Thyroid gland (tissue), 4 donors: ENCODE measurements around the gene PLEKHG4. TPM values are rescaled to one million over a fixed set of nuclear protein-coding genes. Genes with fewer than 3 reads are reported as not detected.

Source experiments
- DNase-seq, 2 donors: peaks; one replicate each; pipeline ENCODE4 v3.0.0-alpha.2; 2019
- H3K27ac ChIP-seq, 3 donors: fragments of 200-600 bp; sonication (generic); 1 replicate in 2 of 3; 2 replicates in 1 of 3; pipeline ENCODE4 v1.5.1; 2016 to 2019; ENCODE audit warnings: mild to moderate bottlenecking in 1 of 3, moderate library complexity in 1 of 3
- H3K27me3 ChIP-seq: fragments of 200-600 bp; sonication (generic); one replicate; pipeline ENCODE4 v1.5.1; 2019
- H3K36me3 ChIP-seq, 2 donors: fragments of 200-600 bp; sonication (generic); one replicate each; pipeline ENCODE4 v1.5.1; 2016 to 2019
- H3K4me1 ChIP-seq, 2 donors: fragments of 200-600 bp; sonication (generic); one replicate each; pipeline ENCODE4 v1.5.1; 2017 to 2019
- H3K4me3 ChIP-seq, 3 donors: fragments of 200-600 bp; sonication (generic); replicated peaks in 1 of 3; 1 replicate in 2 of 3; 2 replicates in 1 of 3; pipeline ENCODE4 v1.5.1; 2016; ENCODE audit warnings: mild to moderate bottlenecking in 1 of 3
- H3K9me3 ChIP-seq: fragments of 200-600 bp; sonication (generic); one replicate; pipeline ENCODE4 v1.5.1; 2017
- CTCF ChIP-seq, 6 experiments: fragments of 200-600 bp in 3 of 6; fragments of 450-650 bp in 3 of 6; sonication (generic) in 3 of 6; IDR thresholded peaks; one replicate each; pipeline ENCODE4 v1.5.1; 2016 to 2019; ENCODE audit warnings: antibody characterized with exemption in 6 of 6, mild to moderate bottlenecking in 2 of 6, inconsistent platforms in 1 of 6, moderate library complexity in 1 of 6
- POLR2A ChIP-seq, 2 donors: fragments of 450-650 bp; IDR thresholded peaks; one replicate each; pipeline ENCODE4 v1.6.1; 2017; ENCODE audit warnings: antibody characterized with exemption in 2 of 2, mild to moderate bottlenecking in 2 of 2, moderate library complexity in 1 of 2
- WGBS, 2 donors: methylation state at CpG; one replicate each; pipeline ENCODE4 v1.1.5; 2017; 5-methylcytosine and 5-hydroxymethylcytosine counted together
- intact Hi-C: fragments of 100-400 bp; cut with DNase I; formaldehyde crosslinking; loops from one replicate; pipeline ENCODE4 v1.15.1; 2023
- total RNA-seq, 4 donors: library from RNA; depleted of rRNA; stranded (reverse); fragments of >200 nt; gene quantifications; one replicate each; pipeline ENCODE4 v1.2.3, GENCODE V29; 2016

PLEKHG4 gene
- total RNA-seq, 4 donors from 2014 or later, result 8.2 to 11.7 (median 9.5) TPM

DNA sequence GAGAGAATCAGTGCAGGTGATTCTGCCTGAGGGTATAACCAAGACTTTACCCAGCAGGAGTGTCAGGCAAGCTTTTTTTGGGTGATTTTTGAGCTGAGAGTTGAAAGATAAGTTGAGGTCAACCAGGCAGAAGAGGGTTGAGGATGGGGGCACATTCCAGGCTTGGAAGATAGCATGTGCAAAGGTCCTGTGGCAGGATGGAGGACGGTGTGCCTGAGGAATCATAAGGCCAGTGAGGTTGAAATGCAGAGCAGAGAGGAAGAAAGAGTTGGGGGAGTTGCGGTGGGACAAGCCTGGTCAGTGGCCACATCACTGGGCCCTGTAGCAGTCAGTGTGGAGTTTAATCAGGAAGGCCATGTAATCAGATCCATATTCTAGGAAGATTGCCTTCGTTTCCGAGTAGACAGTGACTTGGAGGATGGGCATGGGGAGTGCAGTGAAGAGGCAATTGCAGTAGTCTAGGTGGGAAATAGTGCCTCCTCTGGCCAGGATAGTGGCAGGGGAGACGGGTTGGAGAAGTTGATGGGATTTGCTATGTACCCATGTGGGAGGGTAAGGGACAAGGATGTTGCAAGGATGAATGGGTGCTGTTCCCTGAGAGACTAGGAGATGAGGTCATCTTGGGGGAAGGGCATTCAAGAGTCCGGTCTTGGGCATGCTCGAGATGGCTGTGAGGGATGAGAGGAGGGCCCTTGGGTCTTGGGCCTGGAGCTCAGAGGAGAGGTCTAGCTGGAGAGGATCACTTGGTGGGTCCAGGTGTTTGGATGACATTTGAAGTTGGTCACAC lies 3.9 kb downstream of the PLEKHG4 start:
- 83 to 87% methylated on average over 7 of the region's 7 CpGs for WGBS, 2 donors
- Histone ChIP-seq H3K36me3 (no peaks in the 10 kb centered on the region), H3K9me3 (no peaks in the 10 kb centered on the region), H3K4me3 (no peak overlapping the region), H3K27ac (no peak overlapping the region), H3K27me3 (no peaks in the 10 kb centered on the region), H3K4me1 (peaks cover 11 to 22% of the 10 kb centered on the region in 2 donors)
- TF ChIP-seq POLR2A (IDR thresholded peaks at IDR 0.05) (no peak), CTCF (IDR thresholded peaks at IDR 0.05) (no peak)
- DNase-seq, result peak; percentile 29
- intact Hi-C loops, result no loop called here

DNA sequence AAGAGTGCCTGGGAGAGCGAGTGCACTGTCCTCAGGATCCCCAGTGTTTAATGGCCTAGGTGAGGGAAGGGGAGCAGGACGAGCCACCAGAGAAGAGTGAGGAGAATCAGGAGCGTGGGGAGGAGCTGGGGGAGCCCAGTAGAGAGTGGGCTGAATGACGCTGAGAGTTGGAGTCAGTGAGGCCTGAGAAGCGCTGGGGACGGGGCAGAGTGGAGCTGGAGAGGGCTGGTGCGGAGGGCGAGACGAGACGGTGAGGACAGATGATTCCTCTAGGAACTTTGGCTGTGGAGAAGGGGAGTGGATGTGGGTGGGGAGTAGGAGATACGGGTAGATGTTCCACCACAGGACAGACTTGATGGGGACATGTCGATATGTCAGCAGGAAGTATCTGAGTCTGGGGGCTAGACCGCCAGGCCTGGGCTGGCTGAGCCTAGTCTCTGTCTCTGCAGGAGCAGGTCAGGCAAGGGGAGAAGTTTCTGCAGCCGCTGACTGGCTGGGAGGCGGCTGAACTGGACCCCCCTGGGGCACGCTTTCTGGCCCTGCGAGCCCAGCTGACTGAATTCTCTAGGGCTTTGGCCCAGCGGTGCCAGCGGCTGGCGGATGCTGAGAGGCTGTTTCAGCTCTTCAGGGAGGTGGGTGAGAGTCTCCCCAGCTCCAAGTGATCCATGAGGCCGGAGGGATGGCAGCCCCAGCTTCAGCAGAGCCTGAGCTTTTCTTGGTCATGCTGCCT lies 4.7 kb downstream of the PLEKHG4 start:
- intact Hi-C loops, result no loop called here
- Histone ChIP-seq H3K4me1 (peaks cover 5 to 14% of the 10 kb centered on the region in 2 donors), H3K27me3 (no peaks in the 10 kb centered on the region), H3K27ac (no peak overlapping the region), H3K9me3 (no peaks in the 10 kb centered on the region), H3K36me3 (no peaks in the 10 kb centered on the region), H3K4me3 (no peak overlapping the region)
- WGBS, 2 donors, result 70 to 84% methylated on average over 16 to 19 of the region's 21 CpGs
- TF ChIP-seq POLR2A (IDR thresholded peaks at IDR 0.05), result no peak
- no peak for TF ChIP-seq CTCF (IDR thresholded peaks at IDR 0.05)
- DNase-seq, result peak; percentile 28 to 52

DNA sequence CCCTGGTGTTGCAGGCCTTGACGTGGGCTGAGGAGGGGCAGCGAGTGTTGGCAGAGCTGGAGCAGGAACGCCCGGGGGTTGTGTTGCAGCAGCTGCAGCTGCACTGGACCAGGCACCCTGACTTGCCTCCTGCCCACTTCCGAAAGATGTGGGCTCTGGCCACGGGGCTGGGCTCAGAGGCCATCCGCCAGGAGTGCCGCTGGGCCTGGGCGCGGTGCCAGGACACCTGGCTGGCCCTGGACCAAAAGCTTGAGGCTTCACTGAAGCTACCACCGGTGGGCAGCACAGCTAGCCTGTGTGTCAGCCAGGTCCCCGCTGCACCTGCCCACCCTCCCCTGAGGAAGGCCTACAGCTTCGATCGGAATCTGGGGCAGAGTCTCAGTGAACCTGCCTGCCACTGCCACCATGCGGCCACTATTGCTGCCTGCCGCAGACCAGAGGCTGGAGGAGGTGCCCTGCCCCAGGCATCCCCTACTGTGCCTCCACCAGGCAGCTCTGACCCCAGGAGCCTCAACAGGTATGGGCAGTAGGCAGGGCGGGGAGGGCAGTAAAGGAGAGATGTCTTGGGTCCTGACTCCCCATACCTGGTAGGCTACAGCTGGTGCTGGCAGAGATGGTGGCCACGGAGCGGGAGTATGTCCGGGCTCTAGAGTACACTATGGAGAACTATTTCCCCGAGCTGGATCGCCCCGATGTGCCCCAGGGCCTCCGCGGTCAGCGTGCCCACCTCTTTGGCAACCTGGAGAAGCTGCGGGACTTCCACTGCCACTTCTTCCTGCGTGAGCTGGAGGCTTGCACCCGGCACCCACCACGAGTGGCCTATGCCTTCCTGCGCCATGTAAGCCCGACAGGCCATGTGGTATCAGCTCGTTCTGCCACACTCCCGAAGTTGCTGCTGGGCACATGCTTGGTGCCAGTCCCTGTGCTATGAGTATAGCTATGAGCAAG lies 5.6 kb downstream of the PLEKHG4 start:
- WGBS, 2 donors, result 42 to 85% methylated on average over 9 to 12 of the region's 34 CpGs

More for the DNA sequence above, 5.6 kb downstream of the PLEKHG4 start:
- H3K4me1 ChIP-seq, result peaks cover 5 to 8% of the 10 kb centered on the region in 2 donors
- intact Hi-C loops, result no loop called here
- no peak overlapping the region for H3K4me3 ChIP-seq
- H3K27me3 ChIP-seq, result no peaks in the 10 kb centered on the region
- peak; percentile 88 to 91 for DNase-seq
- H3K9me3 ChIP-seq, result no peaks in the 10 kb centered on the region
- no peaks in the 10 kb centered on the region for H3K36me3 ChIP-seq
- TF ChIP-seq POLR2A (IDR thresholded peaks at IDR 0.05), result no peak
- TF ChIP-seq CTCF (IDR thresholded peaks at IDR 0.05), result peak; percentile 20 to 68 (median 48)
- no peak overlapping the region for H3K27ac ChIP-seq
